Adrenal gland (tissue), 12 donors: ENCODE results near the gene TSHZ2. TPM values are rescaled to one million over a fixed set of nuclear protein-coding genes. Genes with fewer than 3 reads are reported as not detected.

ENCODE experiments used
- DNase-seq, 7 donors: peaks; one replicate each; pipeline ENCODE4 v3.0.0-alpha.2; 2019 to 2020
- H3K27ac ChIP-seq, 5 donors: fragments of 200-600 bp; sonication (generic) in 4 of 5; 1 replicate in 3 of 5; 2 replicates in 2 of 5; pipeline versions ENCODE4 v1.5.1 to v1.8.0; 2016 to 2020; ENCODE audit warnings: mild to moderate bottlenecking in 1 of 5
- H3K27me3 ChIP-seq: fragments of 200-600 bp; 2 replicates; pipeline ENCODE4 v1.8.0; 2021
- H3K36me3 ChIP-seq, 2 donors: fragments of 200-600 bp; replicated peaks in 1 of 2; 1 replicate in 1 of 2; 2 replicates in 1 of 2; pipeline versions ENCODE4 v1.5.1 to v1.8.0; 2018 to 2022
- H3K4me1 ChIP-seq, 2 donors: fragments of 200-600 bp; replicated peaks in 1 of 2; 1 replicate in 1 of 2; 2 replicates in 1 of 2; pipeline versions ENCODE4 v1.5.1 to v1.8.0; 2018 to 2021
- H3K4me3 ChIP-seq, 4 donors: fragments of 200-600 bp; sonication (generic) in 3 of 4; one replicate each; pipeline ENCODE4 v1.5.1; 2016 to 2018
- H3K9me3 ChIP-seq, 3 donors: fragments of 200-600 bp; sonication (generic) in 1 of 3; replicated peaks in 1 of 3; 1 replicate in 2 of 3; 2 replicates in 1 of 3; pipeline versions ENCODE4 v1.5.1 to v1.8.0; 2016 to 2021
- POLR2A ChIP-seq, 2 donors: fragments of 450-650 bp; IDR thresholded peaks; one replicate each; pipeline ENCODE4 v1.6.1; 2017; ENCODE audit warnings: antibody characterized with exemption in 2 of 2, mild to moderate bottlenecking in 2 of 2, moderate library complexity in 1 of 2
- WGBS, 4 donors: extraction: QIAGEN DNeasy Blood & Tissue Kit in 2 of 4; methylation state at CpG; one replicate each; pipeline versions ENCODE4 v1.1.5 to v1.1.7; 2013 to 2017; 5-methylcytosine and 5-hydroxymethylcytosine counted together
- intact Hi-C, 2 donors: fragments of 100-400 bp; cut with DNase I; formaldehyde crosslinking; loops; one replicate each; pipeline versions ENCODE4 v1.14.1 to v1.15.0; 2022 to 2023
- polyA plus RNA-seq, 3 donors: library from polyadenylated mRNA; stranded (reverse); fragments of 200-250 nt in 2 of 3; fragments of 350-450 nt in 1 of 3; fragmentation: Illumina TruSeq in 1 of 3; extraction: RNeasy Lipid Tissue Mini Kit (QIAGEN cat#74804) in 1 of 3; gene quantifications; one replicate each; pipeline ENCODE4 v1.2.3, GENCODE V29; 2013 to 2014
- total RNA-seq, 9 donors: library from RNA; depleted of rRNA in 4 of 9; stranded (reverse); fragments of >200 nt in 4 of 9; fragments of 120-200 nt in 1 of 9; fragmentation: NEBNext Ultra II Directional in 1 of 9; extraction: Animal tissue kit (Norgen Biotek cat#: 25700) in 1 of 9; gene quantifications; one replicate each; pipeline versions ENCODE4 v1.1.0 to v1.2.4, GENCODE V29; 2013 to 2023
- TF ChIP-seq, protein P1 (sequence below), 6 experiments: fragments of 450-650 bp in 4 of 6; fragments of 200-600 bp in 2 of 6; sonication (generic) in 1 of 6; IDR thresholded peaks; 1 replicate in 5 of 6; 2 replicates in 1 of 6; pipeline versions ENCODE4 v1.5.1 to v1.8.0; 2016 to 2021; ENCODE audit warnings: antibody characterized with exemption in 6 of 6, mild to moderate bottlenecking in 2 of 6, moderate library complexity in 1 of 6
- donor health status: healthy with polysubstance abuse.
- donor health status: Bipolar disorder and iron deficiency.
- donor health status: DM: yes; HTN: yes; CAD: no.
- donor health status: DM: no; HTN: no; CAD: no.
- donor health status: DM: no; HTN: no; CAD: no.
- donor health status: DM: yes; HTN: yes; CAD: no.

The TSHZ2 gene
- total and polyA plus RNA-seq, 12 donors = 20.5 to 87.1 (median 52.4) TPM

DNA sequence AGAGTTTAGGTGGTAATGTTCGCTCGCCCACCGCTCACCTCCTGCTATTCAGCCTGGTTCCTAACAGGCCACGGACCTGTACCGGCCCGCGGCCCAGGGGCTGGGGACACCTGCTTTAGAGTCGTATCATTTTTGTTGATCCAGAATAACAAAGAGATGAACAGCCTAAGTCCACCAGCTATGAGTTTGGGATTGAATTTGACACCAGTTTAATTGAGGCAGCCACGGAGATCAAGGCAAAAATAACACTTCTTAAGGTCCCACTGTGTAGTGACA, 108.5 kb downstream of the TSHZ2 start:
- H3K27ac ChIP-seq = peak overlapping the region in 1 of 5 donors; percentile 13
- no peaks in the 10 kb centered on the region for H3K9me3 ChIP-seq
- 94 to 99% (median 96%) methylated on average over 9 of the region's 9 CpGs for WGBS, 4 donors
- TF ChIP-seq POLR2A (IDR thresholded peaks at IDR 0.05) = no peak
- TF ChIP-seq, protein P1, sequence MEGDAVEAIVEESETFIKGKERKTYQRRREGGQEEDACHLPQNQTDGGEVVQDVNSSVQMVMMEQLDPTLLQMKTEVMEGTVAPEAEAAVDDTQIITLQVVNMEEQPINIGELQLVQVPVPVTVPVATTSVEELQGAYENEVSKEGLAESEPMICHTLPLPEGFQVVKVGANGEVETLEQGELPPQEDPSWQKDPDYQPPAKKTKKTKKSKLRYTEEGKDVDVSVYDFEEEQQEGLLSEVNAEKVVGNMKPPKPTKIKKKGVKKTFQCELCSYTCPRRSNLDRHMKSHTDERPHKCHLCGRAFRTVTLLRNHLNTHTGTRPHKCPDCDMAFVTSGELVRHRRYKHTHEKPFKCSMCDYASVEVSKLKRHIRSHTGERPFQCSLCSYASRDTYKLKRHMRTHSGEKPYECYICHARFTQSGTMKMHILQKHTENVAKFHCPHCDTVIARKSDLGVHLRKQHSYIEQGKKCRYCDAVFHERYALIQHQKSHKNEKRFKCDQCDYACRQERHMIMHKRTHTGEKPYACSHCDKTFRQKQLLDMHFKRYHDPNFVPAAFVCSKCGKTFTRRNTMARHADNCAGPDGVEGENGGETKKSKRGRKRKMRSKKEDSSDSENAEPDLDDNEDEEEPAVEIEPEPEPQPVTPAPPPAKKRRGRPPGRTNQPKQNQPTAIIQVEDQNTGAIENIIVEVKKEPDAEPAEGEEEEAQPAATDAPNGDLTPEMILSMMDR (IDR thresholded peaks at IDR 0.05) = no peak
- peaks cover 22 to 65% of the 10 kb centered on the region in 2 donors for H3K4me1 ChIP-seq
- no peaks in the 10 kb centered on the region for H3K27me3 ChIP-seq
- no peak for DNase-seq
- no peak overlapping the region for H3K4me3 ChIP-seq
- no peaks in the 10 kb centered on the region for H3K36me3 ChIP-seq
- intact Hi-C loops = no loop called here

DNA sequence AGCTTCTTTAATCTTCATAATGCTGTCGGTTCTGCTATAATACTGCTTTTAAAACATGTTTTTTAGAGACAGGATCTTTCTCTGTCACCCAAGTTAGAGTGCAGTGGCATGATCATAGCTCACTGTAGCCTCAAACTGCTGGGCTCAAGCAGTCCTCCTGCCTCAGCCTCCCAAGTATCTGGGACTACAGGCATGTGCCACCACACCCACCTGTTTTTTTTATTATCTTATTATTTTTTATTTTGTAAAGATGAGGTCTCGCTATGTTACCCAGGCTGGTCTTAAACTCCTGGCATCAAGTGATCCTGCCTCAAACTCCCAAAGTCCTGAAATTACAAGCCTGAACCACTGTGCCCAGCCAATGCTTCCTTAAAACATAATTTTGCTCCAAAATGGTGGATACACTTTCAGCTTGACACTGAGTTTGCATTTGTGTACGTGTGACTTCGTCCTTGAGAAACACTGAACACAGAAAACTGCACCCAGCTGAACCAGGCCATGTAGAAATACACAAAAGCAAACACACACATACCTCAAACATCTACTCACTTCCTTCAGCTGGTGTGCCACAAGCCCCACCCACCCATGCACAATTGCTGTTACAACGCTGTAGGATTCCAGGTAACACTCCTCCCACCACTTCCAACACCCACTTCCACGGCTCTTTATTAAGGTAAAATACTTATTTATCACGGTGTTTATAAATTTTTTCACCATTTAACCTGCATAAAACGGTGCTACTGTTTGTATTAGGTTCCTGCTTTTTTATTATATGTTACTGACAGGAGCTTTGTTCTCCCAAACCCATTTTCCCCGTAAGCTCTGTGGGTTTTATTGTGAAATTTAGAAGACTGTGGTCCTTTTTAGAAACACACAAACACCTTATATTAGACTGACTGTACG, 109.1 kb downstream of the TSHZ2 start:
- peak overlapping the region; percentile 12 to 76 (median 48) for H3K27ac ChIP-seq
- intact Hi-C loops = no loop called here
- peaks cover 22 to 62% of the 10 kb centered on the region in 2 donors for H3K4me1 ChIP-seq
- no peaks in the 10 kb centered on the region for H3K27me3 ChIP-seq
- DNase-seq = peak in 4 of 7 donors; percentile 16 to 32 (median 26)
- 62 to 65% (median 63%) methylated on average over 9 to 10 of the region's 10 CpGs for WGBS, 4 donors
- H3K36me3 ChIP-seq = no peaks in the 10 kb centered on the region
- H3K9me3 ChIP-seq = no peaks in the 10 kb centered on the region
- no peak for TF ChIP-seq POLR2A (IDR thresholded peaks at IDR 0.05)
- TF ChIP-seq, protein P1 (IDR thresholded peaks at IDR 0.05) = no peak
- H3K4me3 ChIP-seq = no peak overlapping the region

DNA sequence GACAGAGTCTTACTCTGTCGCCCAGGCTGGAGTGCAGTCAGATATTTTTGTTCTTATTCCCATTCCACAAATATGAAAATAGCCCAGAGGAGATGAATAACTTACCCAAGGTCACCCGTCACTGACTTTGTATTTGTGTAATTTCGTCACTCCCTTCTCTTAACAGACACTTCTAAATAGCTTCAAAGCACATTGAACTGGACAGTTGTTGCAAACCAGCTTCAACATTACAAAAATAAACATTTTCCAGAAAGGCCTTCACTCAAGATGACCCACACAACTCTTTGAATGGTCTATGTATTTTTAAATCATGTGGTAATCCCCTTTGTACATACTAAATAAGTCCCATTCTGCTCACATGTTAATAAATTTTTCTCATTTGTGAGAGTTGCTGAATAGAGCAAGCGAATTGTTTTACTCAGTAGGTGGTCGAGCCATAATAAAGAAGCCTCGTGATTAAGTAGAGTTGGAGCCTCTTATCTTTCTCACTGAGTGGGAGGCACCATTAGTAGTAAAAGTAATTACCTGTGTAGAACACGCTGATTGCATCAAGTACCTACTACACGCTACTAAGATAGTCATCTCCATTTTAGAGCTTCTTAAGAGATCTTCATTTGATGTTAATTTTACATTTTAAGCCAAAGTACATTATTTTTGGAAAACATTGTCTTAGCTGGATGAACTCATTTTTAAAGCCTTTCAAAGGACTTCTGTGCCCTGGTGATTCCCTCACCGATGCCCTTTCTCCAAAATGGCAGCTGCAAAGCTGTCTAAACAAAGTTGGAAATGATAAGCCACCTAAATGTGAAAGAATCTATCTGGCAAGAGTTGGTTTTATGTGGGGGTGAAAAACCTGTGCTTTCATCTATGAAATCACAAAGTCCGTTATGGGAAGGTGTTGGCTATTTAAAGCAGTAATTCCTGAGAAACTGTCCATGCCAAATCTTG, 110.0 kb downstream of the TSHZ2 start:
- peak overlapping the region; percentile 26 to 76 (median 48) for H3K27ac ChIP-seq

More for the DNA sequence above, 110.0 kb downstream of the TSHZ2 start:
- intact Hi-C loops = no loop called here
- peak in 1 of 2 donors; percentile 29 for TF ChIP-seq POLR2A (IDR thresholded peaks at IDR 0.05)
- TF ChIP-seq, protein P1 (IDR thresholded peaks at IDR 0.05) = no peak
- H3K4me3 ChIP-seq = no peak overlapping the region
- WGBS, 4 donors = 52 to 56% (median 55%) methylated on average over 10 of the region's 10 CpGs
- H3K9me3 ChIP-seq = no peaks in the 10 kb centered on the region
- no peaks in the 10 kb centered on the region for H3K27me3 ChIP-seq
- DNase-seq = peak in 5 of 7 donors; percentile 35 to 67 (median 48)
- no peaks in the 10 kb centered on the region for H3K36me3 ChIP-seq
- H3K4me1 ChIP-seq = peaks cover 22 to 57% of the 10 kb centered on the region in 2 donors
